Measurements from ENCODE around the gene PRKCA.

Gene PRKCA

GRCh38 chr17:66637491-66637890 lies 335.1 kb downstream of the PRKCA start:
- no peak for DNase-seq

GRCh38 chr17:66638707-66639479 lies 336.5 kb downstream of the PRKCA start:
- no peak for DNase-seq

- no peak for DNase-seq
Observed at GRCh38 chr17:66643815-66644710, 341.6 kb downstream of the PRKCA start.

DNA sequence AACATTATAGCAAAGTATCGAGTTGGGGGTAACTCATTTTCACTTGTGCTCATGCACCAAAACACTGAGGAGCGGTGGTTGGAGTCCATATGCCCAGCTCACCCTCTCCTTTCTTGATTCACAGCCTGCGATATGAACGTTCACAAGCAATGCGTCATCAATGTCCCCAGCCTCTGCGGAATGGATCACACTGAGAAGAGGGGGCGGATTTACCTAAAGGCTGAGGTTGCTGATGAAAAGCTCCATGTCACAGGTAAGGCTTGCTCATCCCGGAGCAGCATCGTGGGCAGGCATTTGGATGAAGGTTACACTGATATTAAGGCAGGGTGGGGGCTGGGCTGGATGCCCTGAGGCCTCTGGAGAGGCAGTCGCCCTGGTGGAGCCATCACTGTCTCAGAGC lies 342.8 kb downstream of the PRKCA start:
- no peak for DNase-seq

DNA sequence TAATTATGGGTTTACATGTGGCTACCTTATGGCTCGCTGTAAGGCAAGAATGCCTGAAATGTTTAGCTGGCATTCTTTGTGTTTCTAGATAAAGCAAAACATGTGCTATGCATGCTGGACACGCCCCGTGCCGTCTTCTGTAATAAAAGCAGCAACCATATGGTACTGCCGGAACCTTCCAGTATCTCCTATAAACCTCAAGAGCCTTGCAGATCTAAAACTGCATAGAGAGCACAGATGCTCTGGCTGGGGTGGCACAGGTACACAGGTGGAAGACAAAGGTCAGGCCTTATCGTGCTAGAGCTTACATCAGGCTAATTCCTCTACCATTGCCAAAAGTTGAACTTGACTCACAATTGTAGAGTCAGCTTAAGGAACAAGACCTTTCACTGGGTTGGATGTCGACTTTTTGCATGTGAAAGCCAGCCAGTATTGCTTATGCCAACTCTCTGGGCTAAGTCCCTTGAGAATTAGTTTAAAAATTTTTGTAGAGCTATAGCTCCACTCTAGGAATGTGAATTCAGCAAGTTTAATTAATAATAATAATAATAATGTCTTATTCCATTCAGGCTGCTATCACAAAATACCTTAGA lies 345.1 kb downstream of the PRKCA start:
- DNase-seq, result no peak

DNA sequence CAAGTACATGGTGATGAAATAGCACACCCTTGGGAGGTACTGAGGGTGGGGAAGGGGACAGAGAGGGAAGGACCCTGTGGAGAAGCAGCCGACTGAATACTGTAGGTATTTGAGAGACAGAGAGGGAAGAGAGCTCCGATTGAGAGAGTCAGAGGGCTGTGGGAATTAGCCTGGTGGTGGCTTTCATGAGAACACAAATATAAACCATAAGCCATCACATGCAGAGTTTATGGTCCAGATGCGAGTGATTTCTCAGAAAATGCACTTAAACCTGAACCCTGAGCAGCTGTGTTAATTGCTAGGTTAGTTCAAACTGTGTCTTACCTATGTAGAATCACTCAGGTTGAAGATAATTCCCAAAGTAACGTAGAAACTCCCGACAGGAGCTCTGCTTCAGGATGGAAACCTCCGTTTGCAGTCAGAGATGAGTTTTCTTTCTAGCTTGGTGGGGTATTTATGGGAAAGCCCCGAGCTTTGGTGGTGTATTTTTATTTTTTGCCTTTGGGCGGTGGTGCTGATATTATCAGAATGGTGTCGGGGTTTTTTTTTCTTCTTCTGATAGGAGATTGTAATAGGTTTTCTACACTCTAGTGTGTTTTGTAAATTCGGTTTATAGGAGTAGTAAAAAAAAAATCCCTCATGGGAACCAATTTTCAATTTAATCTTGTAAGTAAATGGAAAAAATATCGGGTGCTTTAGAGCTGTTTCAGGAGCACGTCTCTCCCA lies 347.6 kb downstream of the PRKCA start:
- DNase-seq, result no peak

DNA sequence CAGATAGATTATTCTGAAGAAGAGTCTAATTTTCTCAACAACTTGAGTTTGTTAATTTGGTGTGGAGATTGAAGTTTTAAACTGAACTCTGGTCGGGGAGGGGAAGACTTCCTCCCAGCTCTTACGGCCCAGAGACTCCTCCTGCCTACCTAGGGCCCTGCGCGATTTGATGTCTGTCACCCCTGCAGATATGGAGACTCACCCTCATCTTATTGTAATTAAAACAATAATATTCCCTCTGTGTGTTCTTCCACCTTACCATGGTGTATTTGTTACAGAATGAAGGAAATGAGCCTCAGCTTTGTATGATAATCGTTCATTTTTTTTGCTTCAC lies 348.1 kb downstream of the PRKCA start:
- no peak for DNase-seq

GRCh38 chr17:66652840-66653507 lies 350.6 kb downstream of the PRKCA start:
- DNase-seq, result no peak

GRCh38 chr17:66654106-66654740 lies 351.8 kb downstream of the PRKCA start:
- no peak for DNase-seq

- no peak for DNase-seq
Observed at GRCh38 chr17:66654764-66655163, 352.4 kb downstream of the PRKCA start.

- no peak for DNase-seq
Observed at GRCh38 chr17:66655461-66655860, 353.0 kb downstream of the PRKCA start.

DNA sequence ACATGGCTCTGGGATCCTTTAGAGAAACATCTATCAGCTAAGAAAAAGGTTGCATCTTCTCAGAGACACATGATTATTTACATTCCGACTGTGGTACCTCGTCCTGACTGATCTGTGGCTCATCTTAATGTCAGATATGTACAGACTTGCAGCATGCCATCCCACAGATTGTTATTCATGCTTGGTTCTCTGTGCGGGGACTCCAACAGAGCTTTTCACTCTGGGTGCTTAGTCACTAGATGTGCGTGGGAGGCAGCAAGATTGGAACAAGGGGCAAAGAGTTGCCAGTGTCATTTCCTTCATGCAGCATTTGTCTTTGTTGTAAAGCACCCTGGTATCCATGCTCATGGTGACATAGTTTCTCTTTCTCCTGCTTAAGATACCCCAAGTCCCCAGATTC lies 353.4 kb downstream of the PRKCA start:
- DNase-seq, result no peak

DNA sequence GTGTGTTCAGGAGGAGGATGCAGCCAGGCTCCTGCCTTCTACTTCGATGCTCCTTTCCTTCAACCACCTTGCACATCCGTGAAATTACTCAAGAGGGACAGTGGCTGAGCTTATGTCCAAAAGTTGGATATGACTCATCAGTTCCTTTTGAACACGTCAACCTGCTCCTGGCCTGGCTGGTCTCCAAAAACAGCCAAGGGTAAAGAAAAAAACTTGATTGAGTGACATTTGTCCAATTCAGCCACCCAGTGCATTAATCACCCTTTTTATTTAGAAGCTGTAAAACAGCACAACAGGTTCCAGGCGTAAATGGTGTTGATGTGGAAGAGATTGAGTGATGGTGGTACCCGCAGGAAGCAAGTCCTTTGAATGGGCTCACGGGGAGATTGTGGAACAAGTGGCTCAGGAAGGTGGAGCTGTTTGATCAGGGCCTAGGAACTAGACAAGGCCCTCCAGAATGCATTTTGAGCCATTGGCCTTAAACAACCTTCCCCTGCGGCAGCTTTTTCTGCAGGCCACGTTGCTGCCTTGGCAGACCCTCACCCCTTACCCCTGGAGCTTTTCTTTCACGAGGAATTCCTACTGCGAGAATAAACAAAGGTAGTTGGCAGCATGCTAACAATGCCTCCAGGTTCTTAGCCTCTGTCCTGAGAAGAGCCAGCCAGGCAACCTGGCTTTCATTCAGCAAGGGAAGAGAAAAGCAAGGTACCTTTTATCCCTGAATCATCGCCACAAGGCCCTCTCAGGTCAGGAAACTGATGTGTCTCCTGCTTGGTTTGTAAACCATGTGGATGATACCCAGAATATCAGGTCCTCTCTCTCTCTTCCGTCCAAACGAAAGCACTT lies 359.2 kb downstream of the PRKCA start:
- no peak for DNase-seq

- DNase-seq, result no peak
Observed at GRCh38 chr17:66662496-66662895, 360.1 kb downstream of the PRKCA start.

DNA sequence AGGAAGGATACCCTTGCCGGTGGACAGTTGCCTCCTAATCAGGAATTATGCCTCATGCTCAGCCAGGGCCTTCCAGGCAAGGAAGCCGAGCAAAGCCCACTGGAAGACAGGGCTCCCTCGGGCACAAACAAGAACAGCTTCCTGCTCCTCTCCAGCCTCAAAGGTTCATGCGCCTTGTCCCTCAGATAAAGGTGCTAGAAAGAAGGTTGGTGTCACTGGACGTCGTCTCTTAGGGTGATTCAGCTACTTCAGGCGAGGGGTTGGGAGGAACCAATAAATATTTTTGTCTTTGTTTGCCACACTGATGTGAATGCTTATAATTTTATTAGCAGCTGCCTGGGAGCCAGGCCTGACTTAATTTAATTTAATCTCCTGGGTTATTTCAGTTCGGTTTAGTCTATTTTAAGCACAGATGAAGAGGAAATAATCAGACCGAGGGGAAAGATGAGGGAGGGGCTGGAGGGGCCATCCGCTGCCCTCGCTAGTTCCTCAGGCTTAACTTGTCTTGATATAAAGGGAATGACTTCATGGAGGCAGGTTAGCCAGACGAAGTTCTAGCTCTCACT lies 360.7 kb downstream of the PRKCA start:
- DNase-seq, result no peak

DNA sequence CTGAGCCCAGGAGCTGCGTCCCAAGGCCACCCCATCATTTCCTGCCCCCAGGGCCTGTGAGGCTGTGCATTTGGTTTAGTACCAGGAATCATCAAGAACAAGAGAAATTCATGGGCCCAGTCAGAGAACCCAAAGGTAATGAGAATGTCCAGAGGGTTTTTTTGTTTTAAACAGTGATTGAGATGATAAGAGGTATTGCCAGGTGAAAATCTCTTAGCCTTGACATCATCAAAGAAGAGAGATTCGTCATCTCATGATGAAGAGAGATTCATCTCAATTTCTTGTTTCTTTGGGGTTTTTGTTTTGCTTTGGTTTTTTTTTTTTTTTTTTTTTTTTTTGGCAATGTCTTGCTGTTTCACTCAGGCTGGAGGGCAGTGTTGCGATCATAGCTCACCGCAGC lies 361.9 kb downstream of the PRKCA start:
- DNase-seq, result no peak

DNA sequence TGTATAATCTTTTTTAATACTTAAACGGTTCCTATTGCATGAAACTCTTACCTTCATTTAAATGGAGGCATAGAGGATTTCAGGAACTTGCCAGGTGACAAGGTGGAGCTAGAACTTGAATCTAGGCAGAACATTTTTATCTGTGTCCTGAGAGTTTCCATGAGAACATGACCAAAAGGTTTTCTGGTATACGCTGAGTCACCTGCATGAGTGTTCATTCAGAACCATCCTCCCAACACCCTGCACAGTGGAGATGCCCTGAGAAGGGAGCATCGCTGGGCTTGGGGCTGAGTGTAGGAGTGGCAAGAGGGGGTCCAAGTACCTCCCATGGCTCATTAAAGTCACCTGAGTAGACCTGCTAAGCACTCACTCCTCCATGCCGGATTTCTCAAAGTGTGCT lies 362.8 kb downstream of the PRKCA start:
- no peak for DNase-seq

- no peak for DNase-seq
Observed at GRCh38 chr17:66667090-66667489, 364.7 kb downstream of the PRKCA start.

- no peak for DNase-seq
Observed at GRCh38 chr17:66667491-66668030, 365.1 kb downstream of the PRKCA start.

DNA sequence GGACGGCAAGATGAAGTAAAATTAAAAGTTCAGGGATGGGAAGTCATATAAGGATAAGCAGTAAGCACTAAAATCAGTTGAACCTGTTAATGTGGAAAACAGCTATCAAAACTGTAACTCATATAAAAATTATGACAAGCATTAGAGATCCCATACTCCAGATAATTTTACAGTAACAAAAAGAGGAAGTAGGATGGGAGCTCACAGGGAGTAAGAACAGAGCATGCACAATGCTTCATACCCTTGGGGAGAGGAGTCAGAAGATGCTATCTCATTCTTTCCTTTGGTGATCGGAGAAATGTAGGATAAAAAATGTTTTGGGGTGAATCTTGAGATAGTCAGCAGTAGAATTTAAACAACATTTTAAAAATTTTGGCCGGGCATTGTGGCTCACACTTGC lies 367.8 kb downstream of the PRKCA start:
- no peak for DNase-seq

- no peak for DNase-seq
Observed at GRCh38 chr17:66671156-66671555, 368.7 kb downstream of the PRKCA start.

Measured in NCI-H446 (cell line).